ENCODE data around the gene GPANK1.

Gene GPANK1

DNA sequence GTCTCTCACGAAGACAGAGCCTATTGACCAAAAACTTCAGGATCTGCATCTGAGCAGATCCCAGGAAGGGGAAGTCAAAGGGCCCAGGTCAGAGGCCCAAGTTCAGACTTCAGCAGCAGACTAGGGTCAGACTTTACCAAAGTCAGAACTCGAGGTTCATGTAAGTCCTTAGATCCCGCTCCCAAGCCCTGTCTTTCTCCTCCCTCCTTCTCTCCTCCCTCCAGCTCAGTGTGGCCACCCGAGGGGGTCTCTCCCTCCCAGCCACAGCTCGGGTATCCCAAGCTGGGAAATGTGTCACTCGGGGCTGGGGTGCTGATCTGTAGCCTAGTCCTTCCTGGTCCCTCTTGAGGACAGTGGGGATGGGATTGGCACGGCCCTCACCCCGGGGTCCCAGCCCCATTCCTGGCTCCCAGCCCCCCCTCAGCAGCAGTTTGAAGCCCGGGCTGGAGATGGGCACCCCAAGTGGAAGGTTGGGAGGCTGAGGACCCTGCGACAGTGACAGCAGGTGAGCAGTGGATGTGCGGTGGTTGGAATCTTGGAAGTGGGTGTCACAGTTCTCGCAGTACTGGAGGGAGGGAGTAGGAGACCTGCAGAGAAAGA lies 2.6 kb downstream of the GPANK1 start:
- no peak for DNase-seq (ENCODE audit: low read depth)
- H3K4me3 ChIP-seq (ENCODE audit: low read length), result no peak overlapping the region
- TF ChIP-seq CTCF (conservative IDR thresholded peaks at IDR 0.05; ENCODE audit: low read depth, low read length), result no peak

- no peak for DNase-seq (ENCODE audit: low read depth)
- TF ChIP-seq CTCF (conservative IDR thresholded peaks at IDR 0.05; ENCODE audit: low read depth, low read length), result no peak
- peak overlapping the region; percentile 91 for H3K4me3 ChIP-seq (ENCODE audit: low read length)
Measured at GRCh38 chr6:31661262-31662123, 3.3 kb downstream of the GPANK1 start.

- no peak for DNase-seq (ENCODE audit: low read depth)
Measured at GRCh38 chr6:31660381-31661261, 4.2 kb downstream of the GPANK1 start, which contains the start of gene C6orf47. TSS of gene C6orf47 (minus strand) at chr6:31660778. CDS start at chr6:31659947, 831 bp downstream.

DNA sequence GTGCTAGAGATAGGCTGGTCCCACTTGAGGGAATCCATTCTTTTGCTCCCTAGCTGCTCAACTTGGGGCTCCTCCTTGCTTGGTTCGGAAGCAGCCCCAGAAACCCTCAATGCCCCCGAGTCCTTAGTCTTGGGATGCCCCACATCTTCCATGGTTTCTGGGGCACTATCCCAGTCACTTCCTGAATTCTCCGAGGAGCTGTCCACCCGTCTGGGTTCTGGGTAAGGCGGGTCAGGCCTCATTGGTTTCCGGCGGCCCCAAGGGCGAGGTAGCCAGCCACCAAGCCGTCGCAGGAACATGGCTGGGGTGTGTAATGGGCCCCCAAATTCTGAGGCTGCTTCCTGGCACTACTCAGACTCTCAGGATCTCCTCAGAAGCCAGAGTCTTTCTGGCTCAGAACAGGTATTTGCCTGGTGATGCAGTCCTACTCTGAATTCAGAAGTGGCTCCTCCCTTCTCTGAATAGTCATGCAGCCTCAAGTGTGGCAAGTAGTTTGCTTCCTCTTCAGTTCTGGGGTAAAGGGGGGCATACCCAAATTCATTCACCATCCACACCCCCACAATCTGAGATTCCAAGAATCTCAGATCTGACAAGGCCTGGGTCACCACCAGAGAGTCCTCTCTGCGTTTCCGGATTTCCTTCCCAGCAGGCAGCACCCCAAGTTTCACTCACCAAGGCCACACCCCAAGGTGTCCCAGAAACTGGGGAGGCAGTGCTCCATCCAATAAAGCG lies 5.0 kb downstream of the GPANK1 start:
- no peak for DNase-seq (ENCODE audit: low read depth)

More at GRCh38 chr6:31660381-31661261, 4.2 kb downstream of the GPANK1 start, which contains the start of gene C6orf47:
- TF ChIP-seq CTCF (conservative IDR thresholded peaks at IDR 0.05; ENCODE audit: low read depth, low read length), result no peak
- H3K4me3 ChIP-seq (ENCODE audit: low read length), result peak within 1 kb of the TSS; percentile 91

GRCh38 chr6:31658983-31659648 lies 5.7 kb downstream of the GPANK1 start:
- peak overlapping the region; percentile 91 for H3K4me3 ChIP-seq (ENCODE audit: low read length)
- DNase-seq (ENCODE audit: low read depth), result no peak
- no peak for TF ChIP-seq CTCF (conservative IDR thresholded peaks at IDR 0.05; ENCODE audit: low read depth, low read length)

More for the DNA sequence above, 5.0 kb downstream of the GPANK1 start:
- peak overlapping the region; percentile 91 for H3K4me3 ChIP-seq (ENCODE audit: low read length)
- no peak for TF ChIP-seq CTCF (conservative IDR thresholded peaks at IDR 0.05; ENCODE audit: low read depth, low read length)

DNA sequence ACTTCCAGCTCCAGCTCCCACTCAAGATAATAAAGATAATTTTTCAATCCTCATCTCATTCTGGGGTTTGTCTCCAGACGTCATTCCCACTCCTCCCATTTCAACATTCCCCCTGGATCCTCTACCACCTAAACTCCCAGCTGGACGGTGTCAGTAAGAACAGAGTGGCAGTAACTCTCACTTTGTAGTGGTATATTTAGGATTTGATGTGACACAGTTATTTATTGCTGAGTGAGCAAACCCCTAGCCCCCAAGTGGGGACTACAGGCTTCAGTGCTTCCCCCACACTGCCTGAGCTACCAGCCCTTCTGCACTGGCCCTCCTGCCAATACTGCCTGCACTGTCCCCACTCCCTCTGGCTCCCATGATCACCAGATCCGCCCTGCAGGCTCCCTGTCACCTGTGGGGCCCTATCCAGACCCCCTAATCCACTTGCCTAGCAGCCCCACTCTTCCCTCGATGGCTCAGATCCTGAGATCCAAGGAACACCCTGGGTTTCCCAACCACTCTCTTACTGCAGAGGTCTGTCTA lies 6.6 kb downstream of the GPANK1 start:
- no peak for DNase-seq (ENCODE audit: low read depth)
- TF ChIP-seq CTCF (conservative IDR thresholded peaks at IDR 0.05; ENCODE audit: low read depth, low read length), result no peak
- no peak overlapping the region for H3K4me3 ChIP-seq (ENCODE audit: low read length)

Measured in retinal pigment epithelial cell (primary cell).